Activated CD4-positive, alpha-beta memory T cell treated with anti-CD3 and anti-CD28 coated beads, Interleukin-2, amount 10 ng/mL, durations not matched to agents 7 days and 5 days (primary cell): ENCODE measurements around the gene MAG. TPM values are rescaled to one million over a fixed set of nuclear protein-coding genes. Genes with fewer than 3 reads are reported as not detected.
A peak's percentile ranks its signal among the peaks of the same experiment; 100 is the strongest.

Source experiments
- CTCF ChIA-PET: fragments of 350-600 bp; sonication (Branson Sonifier 250); formaldehyde crosslinking; loops from one replicate; lab custom pipeline; 2021; ENCODE audit warnings: antibody characterized with exemption, inconsistent platforms; lab: Charles Lee
- POLR2A ChIA-PET: fragments of 350-600 bp; sonication (Branson Sonifier 250); formaldehyde crosslinking; loops from one replicate; lab custom pipeline; 2021; ENCODE audit warnings: antibody characterized with exemption; lab: Charles Lee
- DNase-seq: peaks from one replicate; pipeline ENCODE4 v3.0.0-alpha.2; 2020
- H3K27ac Mint-ChIP-seq: one replicate; pipeline ENCODE4 v1.8.0; 2021; ENCODE audit warnings: mild to moderate bottlenecking, mixed read lengths
- H3K27me3 Mint-ChIP-seq: one replicate; pipeline ENCODE4 v1.8.0; 2021; ENCODE audit warnings: mixed read lengths
- H3K36me3 Mint-ChIP-seq: one replicate; pipeline ENCODE4 v1.8.0; 2021; ENCODE audit warnings: low read depth, mixed read lengths
- H3K4me1 Mint-ChIP-seq: one replicate; pipeline ENCODE4 v1.8.0; 2021; ENCODE audit warnings: mixed read lengths
- H3K4me3 Mint-ChIP-seq: one replicate; pipeline ENCODE4 v1.8.0; 2021; ENCODE audit warnings: mild to moderate bottlenecking, mixed read lengths
- H3K9me3 Mint-ChIP-seq: one replicate; pipeline ENCODE4 v1.8.0; 2021; ENCODE audit warnings: mixed read lengths
- total RNA-seq, 2 experiments: library from RNA; stranded (reverse); gene quantifications; one replicate each; pipeline ENCODE4 v1.2.3, GENCODE V29; 2021

MAG gene
- total RNA-seq, 2 experiments from 2014 or later, result not detected

GRCh38 chr19:35341565-35342225, 49.7 kb downstream of the MAG start:
- no peak overlapping the region for H3K27ac Mint-ChIP-seq
- peaks cover 28% of the 10 kb centered on the region for H3K27me3 Mint-ChIP-seq
- H3K4me3 Mint-ChIP-seq, result no peak overlapping the region
- peaks cover 11% of the 10 kb centered on the region for H3K4me1 Mint-ChIP-seq
- H3K36me3 Mint-ChIP-seq, result no peaks in the 10 kb centered on the region
- no peak for DNase-seq
- no peaks in the 10 kb centered on the region for H3K9me3 Mint-ChIP-seq
- ChIA-PET POLR2A (no interaction called here), CTCF (no interaction called here)

GRCh38 chr19:35342430-35342829, 50.5 kb downstream of the MAG start:
- ChIA-PET POLR2A (no interaction called here), CTCF (no interaction called here)
- no peak overlapping the region for H3K4me3 Mint-ChIP-seq
- peaks cover 18% of the 10 kb centered on the region for H3K4me1 Mint-ChIP-seq
- no peak for DNase-seq
- no peaks in the 10 kb centered on the region for H3K9me3 Mint-ChIP-seq
- peaks cover 36% of the 10 kb centered on the region for H3K27me3 Mint-ChIP-seq
- no peaks in the 10 kb centered on the region for H3K36me3 Mint-ChIP-seq
- no peak overlapping the region for H3K27ac Mint-ChIP-seq

DNA sequence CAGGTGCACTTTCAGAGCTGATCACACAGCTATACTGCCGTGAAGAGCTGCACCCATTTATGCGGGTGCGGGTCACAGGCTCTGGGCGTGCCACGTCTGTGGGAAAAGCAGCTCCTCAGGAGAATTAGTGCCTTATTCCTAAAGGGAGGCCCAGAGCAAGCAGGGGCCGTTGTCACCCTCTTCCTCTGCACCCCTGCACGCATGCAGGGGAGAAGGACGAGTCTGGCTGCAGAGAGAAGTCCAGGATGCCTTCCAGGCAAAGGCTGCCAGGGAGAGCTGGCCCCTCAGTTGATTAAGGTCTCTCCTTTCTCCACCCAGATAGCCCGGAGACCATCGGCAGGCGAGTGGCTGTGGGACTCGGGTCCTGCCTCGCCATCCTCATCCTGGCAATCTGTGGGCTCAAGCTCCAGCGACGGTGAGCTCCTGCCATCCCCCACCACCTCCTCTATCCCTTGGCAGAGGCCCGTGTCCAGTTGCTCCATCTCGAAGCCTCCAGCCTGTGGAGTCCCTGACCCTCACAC, 52.6 kb downstream of the MAG start:
- ChIA-PET POLR2A (interaction anchor here (0.9 kb wide), 1 partner anchor 9 kb away, joined by 3 read pairs; no protein-coding TSS in a partner anchor), CTCF (interaction anchor here (0.6 kb wide), 1 partner anchor 632 kb away, joined by 3 read pairs; no protein-coding TSS in a partner anchor)
- Mint-ChIP-seq H3K36me3 (no peaks in the 10 kb centered on the region), H3K4me3 (no peak overlapping the region), H3K9me3 (no peaks in the 10 kb centered on the region), H3K4me1 (peaks cover 26% of the 10 kb centered on the region), H3K27me3 (peaks cover 49% of the 10 kb centered on the region), H3K27ac (no peak overlapping the region)
- DNase-seq, result no peak

DNA sequence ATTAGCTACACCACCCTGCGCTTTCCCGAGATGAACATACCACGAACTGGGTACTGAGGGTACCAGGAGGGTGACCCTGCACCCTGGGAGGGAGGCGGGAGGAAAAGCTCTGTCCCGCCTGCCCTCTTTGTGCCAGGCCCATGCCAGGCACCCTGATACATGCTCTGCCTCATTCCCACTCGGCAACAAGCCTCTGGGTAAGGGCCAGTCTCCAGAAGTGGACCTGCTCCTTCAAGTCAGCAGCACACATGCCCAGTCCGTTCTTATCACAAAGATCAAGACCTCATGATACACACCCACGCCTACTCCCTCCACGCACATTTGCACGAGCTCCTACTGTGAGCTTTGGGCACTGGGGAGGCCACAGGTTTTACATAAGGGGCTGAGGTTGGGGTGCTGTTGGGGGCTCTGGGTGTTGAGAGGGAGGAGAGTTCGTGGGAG, 53.7 kb downstream of the MAG start:
- peaks cover 26% of the 10 kb centered on the region for H3K4me1 Mint-ChIP-seq
- no peaks in the 10 kb centered on the region for H3K9me3 Mint-ChIP-seq
- no peaks in the 10 kb centered on the region for H3K36me3 Mint-ChIP-seq
- ChIA-PET CTCF (no interaction called here), POLR2A (no interaction called here)
- H3K4me3 Mint-ChIP-seq, result no peak overlapping the region
- peaks cover 48% of the 10 kb centered on the region for H3K27me3 Mint-ChIP-seq
- DNase-seq, result peak; percentile 15
- H3K27ac Mint-ChIP-seq, result no peak overlapping the region

DNA sequence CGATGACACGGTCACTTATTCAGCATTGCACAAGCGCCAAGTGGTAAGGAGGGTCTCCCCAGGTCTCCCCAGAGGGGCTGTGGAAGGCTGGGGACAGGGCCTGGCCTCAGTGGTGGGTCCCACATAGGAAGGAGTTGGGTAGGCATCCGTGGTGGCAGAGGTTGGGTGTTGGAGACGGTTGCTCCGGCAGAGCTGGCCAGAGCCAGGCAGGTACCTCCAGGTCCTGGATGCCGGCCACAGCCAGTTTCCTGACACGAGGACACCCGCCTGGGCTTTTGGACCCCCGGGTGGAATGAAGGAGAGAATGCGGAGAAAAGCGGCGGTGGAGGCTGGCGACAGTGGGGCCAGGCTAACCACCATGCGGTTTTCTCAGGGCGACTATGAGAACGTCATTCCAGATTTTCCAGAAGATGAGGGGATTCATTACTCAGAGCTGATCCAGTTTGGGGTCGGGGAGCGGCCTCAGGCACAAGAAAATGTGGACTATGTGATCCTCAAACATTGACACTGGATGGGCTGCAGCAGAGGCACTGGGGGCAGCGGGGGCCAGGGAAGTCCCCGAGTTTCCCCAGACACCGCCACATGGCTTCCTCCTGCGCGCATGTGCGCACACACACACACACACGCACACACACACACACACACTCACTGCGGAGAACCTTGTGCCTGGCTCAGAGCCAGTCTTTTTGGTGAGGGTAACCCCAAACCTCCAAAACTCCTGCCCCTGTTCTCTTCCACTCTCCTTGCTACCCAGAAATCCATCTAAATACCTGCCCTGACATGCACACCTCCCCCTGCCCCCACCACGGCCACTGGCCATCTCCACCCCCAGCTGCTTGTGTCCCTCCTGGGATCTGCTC, 54.5 kb downstream of the MAG start:
- ChIA-PET CTCF (interaction anchor here (4.1 kb wide), 1 partner anchor 123 kb away, joined by 16 read pairs; no protein-coding TSS in a partner anchor), POLR2A (interaction anchor here (1.3 kb wide), 1 partner anchor 116 kb away, joined by 7 read pairs; no protein-coding TSS in a partner anchor)
- Mint-ChIP-seq H3K36me3 (no peaks in the 10 kb centered on the region), H3K9me3 (no peaks in the 10 kb centered on the region), H3K4me3 (peak overlapping the region; percentile 6), H3K4me1 (peaks cover 26% of the 10 kb centered on the region), H3K27ac (peak overlapping the region; percentile 5), H3K27me3 (peaks cover 48% of the 10 kb centered on the region)
- peak; percentile 62 for DNase-seq

DNA sequence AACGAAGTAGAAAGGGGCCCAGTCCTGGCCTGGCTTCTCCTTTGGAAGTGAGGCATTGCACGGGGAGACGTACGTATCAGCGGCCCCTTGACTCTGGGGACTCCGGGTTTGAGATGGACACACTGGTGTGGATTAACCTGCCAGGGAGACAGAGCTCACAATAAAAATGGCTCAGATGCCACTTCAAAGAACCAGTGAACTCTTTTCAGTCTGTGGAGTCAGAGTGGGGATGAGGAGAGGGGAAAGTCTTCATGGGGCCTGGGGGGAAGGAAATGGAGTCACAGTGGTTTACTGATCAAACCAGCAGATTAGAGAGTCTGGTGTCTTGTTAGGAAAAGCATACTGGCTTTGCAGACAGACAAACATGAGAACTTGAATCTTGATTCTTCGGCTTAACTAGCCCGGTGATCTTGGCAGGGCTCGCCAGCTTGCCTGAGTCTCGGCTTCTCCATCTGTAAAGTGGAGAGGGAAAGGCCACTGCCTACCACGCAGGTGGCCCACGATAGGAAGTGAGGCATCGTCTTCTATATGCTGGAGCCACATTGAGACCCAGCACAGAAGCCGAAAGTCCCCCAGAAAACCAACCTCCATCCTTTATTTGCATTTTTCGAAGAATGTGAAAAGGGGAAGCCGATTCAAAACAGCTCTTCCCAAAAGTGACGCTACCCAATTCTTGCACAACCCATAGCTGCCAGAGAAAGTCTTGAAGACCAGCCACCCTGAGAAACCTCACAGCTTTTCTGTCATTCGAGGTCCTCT, 55.4 kb downstream of the MAG start, which contains the start of gene FFAR1:
Gene FFAR1 (plus strand): TSS at position 732 of the 759 bp plus-strand sequence. CDS start 3,650 bp downstream, outside the sequence.
- ChIA-PET POLR2A (interaction anchor here (0.8 to 1.3 kb wide), 2 partner anchors 115 to 121 kb away, joined by 3 to 7 read pairs; no protein-coding TSS in a partner anchor), CTCF (interaction anchor here (1.7 to 4.1 kb wide), 3 partner anchors 116 to 148 kb away, joined by 6 to 16 read pairs (median 7); no protein-coding TSS in a partner anchor)
- peak; percentile 41 for DNase-seq
- Mint-ChIP-seq H3K27ac (peak within 1 kb of the TSS; percentile 55), H3K36me3 (no peaks in the 10 kb centered on the region), H3K9me3 (no peaks in the 10 kb centered on the region), H3K4me3 (peak within 1 kb of the TSS; percentile 6), H3K4me1 (peaks cover 26% of the 10 kb centered on the region), H3K27me3 (peaks cover 43% of the 10 kb centered on the region)

- H3K27me3 Mint-ChIP-seq, result peaks cover 40% of the 10 kb centered on the region
- H3K27ac Mint-ChIP-seq, result peak overlapping the region; percentile 55
- peaks cover 30% of the 10 kb centered on the region for H3K4me1 Mint-ChIP-seq
- no peak for DNase-seq
- H3K36me3 Mint-ChIP-seq, result no peaks in the 10 kb centered on the region
- ChIA-PET POLR2A (interaction anchor here (0.8 to 1.3 kb wide), 2 partner anchors 114 to 120 kb away, joined by 3 to 7 read pairs; no protein-coding TSS in a partner anchor), CTCF (interaction anchor here (1.7 to 4.1 kb wide), 3 partner anchors 115 to 147 kb away, joined by 6 to 16 read pairs (median 7); no protein-coding TSS in a partner anchor)
- H3K9me3 Mint-ChIP-seq, result no peaks in the 10 kb centered on the region
- no peak overlapping the region for H3K4me3 Mint-ChIP-seq
These were observed 56.0 kb downstream of the MAG start for GRCh38 chr19:35347930-35348298.

GRCh38 chr19:35348911-35349611, 57.1 kb downstream of the MAG start:
- Mint-ChIP-seq H3K27me3 (peaks cover 38% of the 10 kb centered on the region), H3K36me3 (no peaks in the 10 kb centered on the region), H3K9me3 (no peaks in the 10 kb centered on the region), H3K27ac (no peak overlapping the region), H3K4me1 (peaks cover 31% of the 10 kb centered on the region), H3K4me3 (no peak overlapping the region)
- ChIA-PET CTCF (interaction anchor here (1.7 to 4.1 kb wide), 3 partner anchors 114 to 146 kb away, joined by 6 to 16 read pairs (median 7); no protein-coding TSS in a partner anchor), POLR2A (no interaction called here)
- DNase-seq, result peak; percentile 11

DNA sequence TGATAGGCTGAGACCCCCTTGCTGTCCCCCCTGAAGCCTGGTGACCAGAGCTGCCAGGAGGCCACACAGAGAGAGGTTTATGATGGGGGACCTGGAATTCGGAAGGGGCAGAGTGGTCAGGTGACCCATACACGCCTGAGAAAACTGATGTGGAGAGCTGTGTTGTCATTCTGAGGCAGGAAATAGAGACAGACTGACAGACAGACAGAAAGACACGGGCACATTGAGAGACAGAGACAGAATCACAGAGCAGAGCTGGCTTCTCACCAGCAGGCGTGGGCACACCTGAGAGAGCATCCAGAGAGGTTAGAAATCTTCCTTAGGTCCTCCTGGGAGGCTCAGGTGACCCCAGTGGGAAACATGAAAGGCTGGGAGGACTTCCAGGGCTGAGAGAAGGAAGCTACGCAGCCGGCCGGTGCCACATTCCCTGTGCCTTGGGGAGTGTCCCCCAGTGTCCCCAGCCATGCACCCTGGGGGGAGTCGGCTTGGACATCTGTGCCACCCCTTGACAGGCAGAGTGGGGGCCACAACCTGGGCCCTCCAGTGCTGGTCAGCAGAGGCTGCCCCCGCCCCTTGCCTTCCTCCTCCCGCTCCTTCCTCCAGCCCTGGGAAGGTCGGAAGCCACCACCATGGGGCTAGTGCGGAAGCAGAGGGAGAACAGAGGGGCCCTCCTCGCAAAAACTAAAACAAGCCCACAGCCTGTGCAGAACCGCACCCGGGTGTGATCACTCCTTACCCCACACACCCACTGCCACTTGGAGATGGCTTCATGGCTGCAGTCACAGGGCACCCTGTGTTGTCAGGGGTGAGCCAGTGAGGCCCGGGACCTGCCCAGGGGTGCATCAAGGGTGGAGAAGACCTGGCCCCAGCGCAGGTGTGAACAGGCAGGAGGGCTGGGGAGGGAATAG, 57.9 kb downstream of the MAG start:
- H3K27ac Mint-ChIP-seq, result no peak overlapping the region
- no peak overlapping the region for H3K4me3 Mint-ChIP-seq
- H3K27me3 Mint-ChIP-seq, result peaks cover 38% of the 10 kb centered on the region
- ChIA-PET CTCF (interaction anchor here (2.8 to 4.1 kb wide), 2 partner anchors 119 to 145 kb away, joined by 7 to 16 read pairs; no protein-coding TSS in a partner anchor), POLR2A (no interaction called here)
- H3K4me1 Mint-ChIP-seq, result peaks cover 31% of the 10 kb centered on the region
- H3K9me3 Mint-ChIP-seq, result no peaks in the 10 kb centered on the region
- DNase-seq, result peak; percentile 14
- no peaks in the 10 kb centered on the region for H3K36me3 Mint-ChIP-seq

- no peak overlapping the region for H3K27ac Mint-ChIP-seq
- no peaks in the 10 kb centered on the region for H3K9me3 Mint-ChIP-seq
- H3K4me1 Mint-ChIP-seq, result peaks cover 32% of the 10 kb centered on the region
- no peak overlapping the region for H3K4me3 Mint-ChIP-seq
- no peaks in the 10 kb centered on the region for H3K36me3 Mint-ChIP-seq
- H3K27me3 Mint-ChIP-seq, result peaks cover 36% of the 10 kb centered on the region
- ChIA-PET POLR2A (no interaction called here), CTCF (no interaction called here)
- no peak for DNase-seq
These were observed 58.6 kb downstream of the MAG start for GRCh38 chr19:35350591-35350990.
